ENCODE results near the gene FAM241A. TPM values are rescaled to one million over a fixed set of nuclear protein-coding genes. Genes with fewer than 3 reads are reported as not detected.
"Not testable (repeated sequence)": the region's sequence is repeated elsewhere in the genome, so short reads cannot be mapped to it uniquely, and the experiment has no call there.

Gene FAM241A
- total RNA-seq, 1 donor = 1.3 TPM

DNA sequence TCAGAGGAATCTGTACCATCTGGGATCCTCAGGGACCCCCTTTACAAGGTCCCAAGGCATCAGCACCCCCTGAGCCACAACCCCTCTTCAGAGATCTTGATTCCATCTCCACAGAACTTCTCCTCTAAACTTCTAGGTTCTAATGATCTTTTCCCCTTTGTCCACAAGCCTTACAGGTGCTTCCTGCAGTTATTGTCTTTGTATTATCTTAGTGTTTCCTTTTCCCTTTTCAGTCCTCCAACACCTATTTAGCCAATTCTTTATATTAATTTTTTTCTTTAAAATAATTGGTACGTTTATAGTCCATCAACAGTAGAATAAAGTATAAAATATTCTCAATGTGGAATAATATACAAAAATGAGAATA, 35.2 kb upstream of the FAM241A start:
- DNase-seq (ENCODE audit: low read depth) = no peak
- H3K4me3 ChIP-seq (ENCODE audit: low read depth, low read length) = no peak overlapping the region
- TF ChIP-seq, protein P1, sequence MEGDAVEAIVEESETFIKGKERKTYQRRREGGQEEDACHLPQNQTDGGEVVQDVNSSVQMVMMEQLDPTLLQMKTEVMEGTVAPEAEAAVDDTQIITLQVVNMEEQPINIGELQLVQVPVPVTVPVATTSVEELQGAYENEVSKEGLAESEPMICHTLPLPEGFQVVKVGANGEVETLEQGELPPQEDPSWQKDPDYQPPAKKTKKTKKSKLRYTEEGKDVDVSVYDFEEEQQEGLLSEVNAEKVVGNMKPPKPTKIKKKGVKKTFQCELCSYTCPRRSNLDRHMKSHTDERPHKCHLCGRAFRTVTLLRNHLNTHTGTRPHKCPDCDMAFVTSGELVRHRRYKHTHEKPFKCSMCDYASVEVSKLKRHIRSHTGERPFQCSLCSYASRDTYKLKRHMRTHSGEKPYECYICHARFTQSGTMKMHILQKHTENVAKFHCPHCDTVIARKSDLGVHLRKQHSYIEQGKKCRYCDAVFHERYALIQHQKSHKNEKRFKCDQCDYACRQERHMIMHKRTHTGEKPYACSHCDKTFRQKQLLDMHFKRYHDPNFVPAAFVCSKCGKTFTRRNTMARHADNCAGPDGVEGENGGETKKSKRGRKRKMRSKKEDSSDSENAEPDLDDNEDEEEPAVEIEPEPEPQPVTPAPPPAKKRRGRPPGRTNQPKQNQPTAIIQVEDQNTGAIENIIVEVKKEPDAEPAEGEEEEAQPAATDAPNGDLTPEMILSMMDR (IDR thresholded peaks at IDR 0.05; ENCODE audit: insufficient read depth, low read depth, low read length) = no peak

DNA sequence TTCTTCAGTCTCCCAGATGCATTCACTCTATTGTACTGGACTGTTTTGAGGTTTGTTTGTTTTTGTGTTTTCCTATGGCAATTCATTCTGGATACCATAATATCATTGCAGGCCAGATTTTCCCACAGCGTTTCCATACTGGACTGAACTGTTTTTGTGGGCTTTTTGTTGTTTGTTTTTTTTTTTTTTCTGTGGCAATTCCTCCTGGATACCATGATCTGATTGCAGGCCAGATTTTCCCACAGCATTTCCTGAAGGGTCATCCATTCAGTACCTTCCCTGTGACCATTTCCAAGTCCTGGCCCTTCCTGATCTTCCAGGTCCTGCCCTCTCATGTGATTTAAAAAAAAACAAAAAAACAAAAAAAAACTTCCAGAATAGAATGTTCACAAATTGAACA, 33.9 kb upstream of the FAM241A start:
- TF ChIP-seq, protein P1 (IDR thresholded peaks at IDR 0.05; ENCODE audit: insufficient read depth, low read depth, low read length) = no peak
- no peak for DNase-seq (ENCODE audit: low read depth)
- no peak overlapping the region for H3K4me3 ChIP-seq (ENCODE audit: low read depth, low read length)

DNA sequence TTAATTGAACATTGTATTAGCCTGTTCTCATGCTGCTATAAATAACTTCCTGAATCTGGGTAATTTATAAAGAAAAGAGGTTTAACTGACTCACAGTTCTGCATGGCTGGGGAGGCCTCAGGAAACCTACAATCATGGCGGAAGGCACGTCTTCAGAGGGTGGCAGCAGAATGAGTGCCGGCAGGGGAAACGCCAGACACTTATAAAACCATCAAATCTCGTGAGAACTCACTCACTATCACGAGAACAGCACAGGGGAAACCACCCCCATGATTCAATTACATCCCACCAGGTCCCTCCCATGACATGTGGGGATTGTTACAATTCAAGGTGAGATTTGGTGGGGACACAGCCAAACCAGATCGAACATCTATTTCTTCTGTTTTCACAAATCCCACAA, 33.2 kb upstream of the FAM241A start:
- H3K4me3 ChIP-seq (ENCODE audit: low read depth, low read length); DNase-seq (ENCODE audit: low read depth): not testable (repeated sequence)

DNA sequence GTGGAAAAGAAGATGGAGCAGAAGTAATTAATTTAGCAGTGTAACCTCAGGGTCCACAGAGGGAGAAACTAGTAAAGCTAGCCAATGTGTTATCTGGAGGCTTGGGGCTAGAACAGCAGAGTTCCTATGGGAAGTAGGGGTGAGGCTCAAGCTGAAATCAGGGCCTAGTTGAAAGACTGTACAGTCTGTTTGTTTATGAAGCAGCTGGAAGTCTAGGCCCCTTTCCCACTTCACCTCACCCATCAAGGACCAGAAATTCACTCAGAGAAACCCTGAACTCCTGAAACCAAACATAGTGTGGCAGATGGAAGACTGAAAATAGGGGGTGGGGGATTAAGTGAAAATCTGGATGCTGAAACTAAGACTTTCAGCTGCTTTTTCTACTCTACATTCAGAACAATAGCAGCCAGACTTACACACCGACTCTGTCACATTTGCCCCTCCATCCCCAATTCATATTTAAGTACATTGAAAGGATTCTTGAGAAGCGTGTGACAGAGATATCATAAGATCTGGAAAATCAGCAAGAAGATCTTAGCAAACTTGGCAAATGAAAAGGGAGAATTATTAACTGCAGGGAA, 32.6 kb upstream of the FAM241A start:
- no peak overlapping the region for H3K4me3 ChIP-seq (ENCODE audit: low read depth, low read length)
- TF ChIP-seq, protein P1 (IDR thresholded peaks at IDR 0.05; ENCODE audit: insufficient read depth, low read depth, low read length) = no peak
- no peak for DNase-seq (ENCODE audit: low read depth)

DNA sequence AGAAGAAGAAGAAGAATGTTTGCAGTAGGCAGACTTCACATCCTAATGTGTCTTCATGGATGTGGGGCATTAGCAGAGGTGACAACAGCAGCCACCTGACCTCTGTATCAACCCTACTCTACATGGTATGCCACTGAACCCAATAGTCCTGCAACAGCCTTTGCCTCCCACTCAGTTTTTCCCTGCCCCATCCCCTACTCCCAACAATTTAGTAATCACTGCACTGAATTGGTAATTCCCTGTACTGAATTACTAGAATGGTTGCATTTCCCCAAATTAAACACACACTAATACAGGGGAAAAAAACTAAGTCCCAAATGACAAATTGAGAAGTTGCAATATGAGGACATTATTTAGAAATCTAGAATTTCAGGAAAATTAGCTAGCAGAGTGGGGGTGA, 31.4 kb upstream of the FAM241A start:
- TF ChIP-seq, protein P1 (IDR thresholded peaks at IDR 0.05; ENCODE audit: insufficient read depth, low read depth, low read length) = no peak
- no peak overlapping the region for H3K4me3 ChIP-seq (ENCODE audit: low read depth, low read length)
- no peak for DNase-seq (ENCODE audit: low read depth)

DNA sequence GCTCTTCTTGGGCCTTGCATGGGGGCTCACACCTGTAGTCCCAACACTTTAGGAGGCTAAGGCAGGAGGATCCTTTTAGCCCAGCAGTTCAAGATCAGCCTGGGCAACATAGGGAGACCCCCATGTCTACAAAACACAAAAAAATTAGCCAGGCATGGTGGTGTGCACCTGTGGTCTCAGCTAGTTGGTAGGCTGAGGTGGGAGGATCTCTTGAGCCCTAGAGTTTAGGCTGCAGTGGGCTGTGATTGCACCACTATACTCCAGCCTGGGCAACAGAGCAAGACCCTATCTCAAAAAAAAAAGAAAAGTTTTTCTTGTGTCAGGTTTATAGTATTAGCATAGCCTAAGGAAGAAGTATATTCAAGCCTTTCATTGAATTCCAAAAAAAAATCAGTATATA, 30.8 kb upstream of the FAM241A start:
- no peak overlapping the region for H3K4me3 ChIP-seq (ENCODE audit: low read depth, low read length)
- TF ChIP-seq, protein P1 (IDR thresholded peaks at IDR 0.05; ENCODE audit: insufficient read depth, low read depth, low read length) = no peak
- no peak for DNase-seq (ENCODE audit: low read depth)

DNA sequence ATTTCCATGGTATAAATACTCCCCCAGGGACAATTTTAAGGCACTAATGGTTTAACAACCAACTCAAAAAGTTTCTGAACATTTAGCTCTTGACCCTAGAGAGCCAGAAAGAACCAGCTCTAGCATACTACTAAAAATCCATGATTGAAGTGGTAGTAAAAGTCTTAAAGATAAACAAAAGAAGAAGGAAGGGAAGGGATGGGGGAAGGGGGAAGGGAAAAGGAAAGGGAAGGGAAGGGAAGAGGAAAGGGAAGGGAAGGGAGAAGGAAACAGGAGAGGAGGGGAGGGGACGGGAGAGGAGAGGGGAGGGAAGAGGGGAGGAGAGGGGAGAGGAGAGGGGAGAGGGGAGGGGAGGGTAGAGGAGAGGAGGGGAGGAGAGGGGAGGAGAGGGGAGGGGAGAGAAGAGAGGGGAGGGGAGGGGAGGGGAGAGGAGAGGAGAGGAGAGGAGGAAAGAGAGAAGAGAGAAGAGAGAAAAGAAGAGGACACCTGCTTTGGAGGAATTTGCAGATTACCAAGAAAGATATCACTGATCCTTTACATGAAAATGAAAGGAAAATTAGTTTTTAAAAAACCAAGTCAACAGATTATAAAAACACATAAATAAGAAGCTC, 26.4 kb upstream of the FAM241A start:
- TF ChIP-seq, protein P1 (IDR thresholded peaks at IDR 0.05; ENCODE audit: insufficient read depth, low read depth, low read length) = no peak
- no peak for DNase-seq (ENCODE audit: low read depth)
- H3K4me3 ChIP-seq (ENCODE audit: low read depth, low read length) = no peak overlapping the region
